Right renal pelvis (tissue), 4 donors: ENCODE measurements around the gene VPS35L. TPM values are rescaled to one million over a fixed set of nuclear protein-coding genes. Genes with fewer than 3 reads are reported as not detected.
"Not testable (repeated sequence)": the region's sequence is repeated elsewhere in the genome, so short reads cannot be mapped to it uniquely, and the experiment has no call there.

Experiments used
- DNase-seq, 4 donors: peaks; one replicate each; pipeline ENCODE4 v3.0.0-alpha.2; 2013; ENCODE audit warnings: low read depth in 4 of 4, low spot score in 3 of 4, missing footprints in 1 of 4
- polyA plus RNA-seq, 4 donors: library from polyadenylated mRNA; unstranded; fragments of 120-200 nt; gene quantifications; one replicate each; pipeline ENCODE4 v1.2.1, GENCODE V29; 2013; ENCODE audit not compliant: insufficient read length in 4 of 4

VPS35L gene
- polyA plus RNA-seq, 4 donors: 60.7 to 69.3 (median 65.1) TPM

DNA sequence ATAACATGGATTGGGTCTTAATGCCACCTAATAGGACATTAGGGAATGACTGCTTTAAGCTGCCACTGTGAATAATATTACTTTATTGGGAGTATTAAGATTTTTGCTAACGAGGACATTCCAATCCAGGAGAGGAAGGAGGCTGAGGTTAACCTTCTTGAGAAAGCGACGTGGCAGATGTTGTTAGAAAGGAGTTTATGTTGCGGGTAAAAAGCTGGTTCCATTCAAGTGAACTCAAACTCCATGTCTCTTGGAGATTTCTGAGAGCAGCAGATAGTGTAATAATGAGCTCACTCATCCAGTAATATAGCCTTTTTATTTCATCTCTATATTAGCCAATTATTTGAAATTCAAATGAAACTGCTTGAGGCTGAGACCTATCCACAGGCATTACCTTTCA, 87.0 kb downstream of the VPS35L start:
- no peak for DNase-seq

DNA sequence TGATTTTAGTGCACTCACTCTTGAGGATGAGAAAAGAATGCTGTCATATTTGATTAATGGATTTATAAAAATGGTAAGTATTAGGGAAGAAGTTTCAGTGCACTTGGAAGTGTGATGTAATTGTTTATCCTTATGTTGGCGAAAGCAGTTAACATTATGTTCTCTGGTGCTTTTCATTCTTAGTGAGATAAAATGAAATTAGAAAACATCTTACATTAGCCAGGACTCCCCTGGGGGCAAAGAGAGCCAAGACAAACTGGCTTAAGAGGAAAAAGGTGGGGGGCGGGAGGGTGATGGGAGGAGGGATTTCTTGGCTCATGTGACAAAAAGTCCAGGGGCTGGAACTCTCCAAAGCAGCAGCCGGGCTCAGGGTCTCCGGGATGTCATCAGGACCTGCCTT, 89.4 kb downstream of the VPS35L start:
- no peak for DNase-seq

DNA sequence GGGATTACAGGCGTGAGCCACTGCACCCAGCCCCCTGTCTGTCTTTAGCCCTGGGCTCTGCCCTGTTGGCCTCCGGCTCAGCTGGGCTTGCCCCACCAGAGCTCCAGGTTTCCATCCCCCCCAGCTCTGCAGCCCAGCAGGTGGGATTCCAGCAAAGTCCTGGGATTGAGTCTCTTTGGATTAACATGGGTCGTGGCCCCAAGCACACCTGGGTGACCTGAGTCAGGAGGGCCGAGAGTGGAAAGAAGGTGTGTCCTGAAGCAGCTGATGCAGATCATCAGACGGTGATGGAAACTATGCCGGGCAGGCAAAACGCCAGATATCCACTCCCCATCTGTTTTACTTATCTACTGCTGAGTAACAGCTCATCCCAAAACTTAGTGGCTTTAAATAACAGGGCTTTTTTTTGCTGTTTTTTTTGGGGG, 90.1 kb downstream of the VPS35L start:
- DNase-seq: no peak

DNA sequence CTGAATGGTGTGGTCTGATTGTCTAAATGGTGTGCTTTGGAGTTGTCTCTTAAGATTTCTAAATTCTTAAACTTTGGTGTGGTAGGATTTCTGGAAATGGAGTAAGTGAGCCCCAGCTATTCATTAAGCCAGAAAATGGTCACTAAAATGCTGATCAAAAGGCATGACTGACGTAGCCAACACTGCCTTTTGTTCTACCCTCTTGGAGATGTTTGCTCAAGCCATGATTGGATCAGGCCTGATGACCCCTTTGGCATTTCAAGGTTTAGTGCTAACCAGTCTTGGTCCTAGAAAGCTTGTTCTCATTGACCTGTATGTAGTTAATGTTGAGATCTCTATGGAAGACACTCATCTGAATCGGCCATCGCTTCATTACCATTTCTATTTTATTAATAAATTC, 94.5 kb downstream of the VPS35L start:
- DNase-seq: no peak

DNA sequence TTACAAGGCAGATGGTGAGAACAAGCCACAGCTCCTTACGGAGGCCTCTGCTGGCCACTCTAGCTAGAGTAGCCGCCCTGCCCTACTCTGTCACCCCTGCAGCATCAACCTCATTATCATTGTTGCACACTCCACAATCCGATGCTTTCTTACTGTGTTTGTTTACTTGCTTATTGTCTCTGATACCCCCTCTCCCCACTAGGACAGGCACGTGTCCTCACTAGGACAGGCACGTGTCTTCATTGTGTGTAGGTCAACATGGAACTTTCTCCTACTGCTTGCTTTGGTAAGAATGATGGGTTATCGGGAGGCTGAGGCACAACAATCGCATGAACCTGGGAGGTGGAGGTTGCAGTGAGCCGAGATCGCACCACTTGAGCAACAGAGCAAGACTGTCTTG, 98.6 kb downstream of the VPS35L start:
- DNase-seq: no peak

DNA sequence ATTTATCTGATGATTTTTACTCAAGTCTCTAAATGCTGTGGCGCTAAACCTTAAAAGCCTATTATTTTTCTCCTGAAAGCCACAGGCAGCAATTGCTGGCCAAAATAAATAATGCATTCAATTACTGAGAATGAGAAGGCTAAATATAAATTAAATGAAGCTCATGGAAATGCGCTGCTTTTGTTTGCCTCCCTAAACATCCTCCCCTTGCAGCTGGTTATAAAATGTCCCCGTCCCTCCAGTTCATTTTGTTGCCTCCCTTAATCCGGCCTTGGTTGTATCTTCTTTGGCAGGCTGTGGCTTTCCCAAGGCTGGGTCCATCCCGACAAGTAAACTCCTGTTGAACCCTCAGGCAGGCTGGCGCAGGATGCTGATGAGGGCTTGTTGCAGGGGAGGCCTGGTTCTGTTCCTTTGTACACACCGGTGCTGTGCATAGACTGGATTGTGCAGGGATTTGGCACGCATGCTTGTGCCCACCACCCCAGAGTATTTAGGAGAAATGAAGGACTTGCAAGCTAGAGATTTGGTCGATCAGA, 99.8 kb downstream of the VPS35L start:
- no peak for DNase-seq

DNA sequence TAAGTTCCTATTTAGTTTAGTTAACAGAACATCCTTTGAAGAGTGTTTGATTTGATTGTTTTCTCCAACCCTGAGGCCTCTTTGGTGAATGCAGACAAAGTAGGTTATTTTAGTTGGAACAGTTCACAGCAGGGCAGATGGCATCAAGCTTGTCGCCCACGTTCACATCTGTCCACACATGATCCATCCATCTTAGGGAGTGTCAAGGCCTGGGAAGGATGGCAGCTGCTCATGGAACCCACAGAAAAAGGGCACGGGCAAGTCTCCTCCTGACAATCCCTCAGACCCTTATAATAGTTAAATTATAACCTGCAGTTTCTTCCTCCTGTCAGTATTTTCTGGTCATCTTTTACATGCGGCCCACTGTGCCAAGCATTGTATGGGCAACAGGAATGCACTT, 102.3 kb downstream of the VPS35L start:
- no peak for DNase-seq

DNA sequence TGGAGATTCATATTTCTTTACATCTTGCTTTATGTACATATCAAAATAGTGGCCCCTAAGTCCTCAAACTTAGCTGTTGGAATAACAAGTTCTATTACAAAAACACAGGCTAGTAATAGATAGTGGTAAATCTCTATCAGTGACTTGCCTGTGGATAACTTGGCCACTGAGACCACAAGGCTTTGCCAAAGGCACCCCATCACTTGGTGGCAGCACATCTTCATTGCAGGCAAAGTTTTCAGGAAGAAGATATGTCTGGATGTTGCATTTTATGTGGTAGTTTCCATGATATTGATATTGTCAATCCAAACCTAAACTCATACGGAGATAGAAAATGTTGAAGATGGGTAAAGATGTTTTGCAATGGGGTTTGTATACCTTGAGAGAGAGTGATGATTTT, 104.1 kb downstream of the VPS35L start:
- DNase-seq: no peak

DNA sequence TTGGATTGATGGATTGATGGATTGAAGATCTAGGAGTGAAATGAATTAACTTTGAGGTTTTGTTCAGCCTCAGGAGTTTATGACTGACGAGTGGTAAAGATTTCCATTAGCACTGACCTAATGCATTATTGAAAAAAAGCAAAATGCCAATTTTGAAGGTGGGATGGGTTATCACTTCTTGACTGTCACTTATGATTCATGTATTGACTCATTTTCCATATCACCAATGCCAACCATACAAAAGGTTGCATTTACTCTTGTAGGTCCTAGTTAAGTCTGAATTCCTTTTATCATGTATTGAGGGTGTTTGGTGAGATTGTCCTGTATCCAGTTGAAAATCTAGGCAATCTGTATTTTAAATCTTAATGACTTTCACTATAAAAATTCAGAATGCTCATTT, 104.9 kb downstream of the VPS35L start:
- no peak for DNase-seq

DNA sequence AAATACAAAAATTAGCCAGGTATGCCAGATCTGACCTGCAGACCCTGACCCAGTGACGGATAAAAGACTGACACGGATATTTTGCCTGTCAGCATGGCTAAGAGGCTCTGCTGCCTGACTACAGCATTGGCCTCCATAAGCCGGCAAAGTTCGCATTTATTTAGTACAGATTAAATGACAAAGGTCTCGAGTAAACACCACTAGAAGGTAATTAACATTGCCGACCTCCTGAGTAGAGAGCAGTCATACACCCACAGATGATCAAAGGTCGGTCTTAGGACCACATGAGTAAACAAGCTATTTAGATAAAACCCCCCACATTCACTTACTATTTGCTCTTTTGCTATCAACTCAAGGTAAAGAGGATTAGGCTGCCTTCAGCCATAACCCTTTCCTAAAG, 106.8 kb downstream of the VPS35L start:
- no peak for DNase-seq

DNA sequence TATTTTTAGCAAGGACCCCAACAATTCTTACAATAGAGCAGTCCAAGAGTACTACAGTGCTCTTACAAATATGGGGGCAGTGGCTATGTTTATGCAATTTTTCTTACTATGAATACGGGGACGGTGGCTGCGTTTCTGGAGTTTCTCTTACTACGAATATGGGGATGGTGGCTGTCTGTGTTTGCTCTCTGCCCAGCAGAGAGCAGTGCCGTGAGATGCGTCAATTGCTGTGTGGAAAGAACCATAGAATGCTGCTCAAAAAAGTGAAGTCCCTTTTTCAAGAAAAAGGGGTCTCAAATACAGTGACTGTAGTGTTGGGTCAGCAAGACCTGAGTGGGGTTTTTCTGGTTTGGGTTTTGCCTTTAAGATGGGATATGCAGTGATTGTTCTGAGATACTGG, 108.7 kb downstream of the VPS35L start:
- DNase-seq: no peak

DNA sequence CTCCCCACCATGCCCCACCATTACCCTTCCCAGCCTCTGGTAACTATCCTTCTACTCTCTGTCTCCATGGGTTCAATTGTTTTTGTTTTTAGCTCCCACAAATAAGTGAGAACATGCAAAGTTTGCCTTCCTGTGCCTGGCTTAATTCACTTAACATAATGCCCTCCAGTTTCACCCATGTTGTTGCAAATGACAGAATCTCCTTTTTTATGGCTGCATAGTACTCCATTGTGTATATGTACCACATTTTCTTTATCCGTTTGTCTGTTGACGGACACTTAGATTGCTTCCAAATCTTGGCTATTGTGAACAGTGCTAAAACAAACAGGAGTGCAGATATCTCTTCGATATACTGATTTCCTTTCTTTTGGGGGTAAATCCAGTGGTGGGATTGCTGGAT, 109.8 kb downstream of the VPS35L start:
- not testable (repeated sequence) for DNase-seq

DNA sequence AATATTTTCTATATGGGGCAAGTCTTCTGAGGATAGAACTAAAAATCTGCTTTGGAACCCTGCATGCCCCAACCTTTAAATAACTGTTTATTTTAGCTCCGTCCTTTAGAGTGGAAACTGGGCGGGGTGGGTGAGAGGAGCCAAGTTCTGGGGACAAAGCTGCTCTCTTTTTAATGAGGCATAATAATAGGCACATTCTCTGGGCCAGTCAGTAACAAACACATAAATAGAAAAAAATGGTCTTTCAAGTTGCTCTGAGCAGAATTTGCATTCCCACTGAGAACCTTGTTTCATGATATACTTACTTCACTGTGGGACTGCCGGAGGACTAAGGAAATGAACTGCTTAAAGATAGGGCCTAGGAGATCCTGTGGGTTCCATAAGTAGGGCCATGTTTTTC, 111.0 kb downstream of the VPS35L start:
- DNase-seq: no peak

DNA sequence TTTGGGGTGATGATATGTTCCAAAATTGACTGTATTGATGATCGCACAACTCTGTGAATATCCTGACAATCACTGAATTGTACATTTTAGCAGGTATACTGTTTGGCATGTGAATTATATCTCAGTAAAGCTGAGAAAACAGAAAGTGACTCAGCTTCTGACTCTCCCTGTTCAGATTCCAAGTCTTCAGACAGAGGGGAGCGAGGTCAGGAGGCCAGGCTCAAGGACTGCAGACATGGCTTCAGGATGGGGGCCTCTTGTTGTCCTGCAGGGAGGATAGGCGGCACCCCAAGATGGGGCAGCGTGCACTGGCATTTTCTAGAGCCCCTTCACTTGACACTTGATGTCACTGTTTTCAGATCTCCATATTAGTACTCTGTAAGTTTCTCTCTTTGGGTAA, 116.9 kb downstream of the VPS35L start:
- DNase-seq: no peak

DNA sequence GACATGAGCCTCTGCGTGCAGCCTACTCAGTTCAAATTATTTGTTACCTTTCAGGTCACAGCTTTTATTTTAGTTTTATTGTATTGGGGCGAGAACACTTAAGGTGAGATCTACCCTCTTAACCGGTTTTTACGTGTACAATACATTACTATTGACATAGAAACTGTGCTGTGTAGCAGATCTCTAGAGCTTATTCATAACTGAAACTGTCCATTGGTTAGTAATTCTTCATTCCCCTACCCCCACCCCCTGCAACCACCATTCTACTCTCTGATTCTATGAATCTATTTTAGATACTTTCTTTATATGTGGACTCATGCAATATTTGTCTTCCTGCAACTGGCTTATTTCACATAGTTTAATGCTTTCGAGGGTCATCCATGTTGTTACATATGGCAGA, 119.0 kb downstream of the VPS35L start:
- no peak for DNase-seq

DNA sequence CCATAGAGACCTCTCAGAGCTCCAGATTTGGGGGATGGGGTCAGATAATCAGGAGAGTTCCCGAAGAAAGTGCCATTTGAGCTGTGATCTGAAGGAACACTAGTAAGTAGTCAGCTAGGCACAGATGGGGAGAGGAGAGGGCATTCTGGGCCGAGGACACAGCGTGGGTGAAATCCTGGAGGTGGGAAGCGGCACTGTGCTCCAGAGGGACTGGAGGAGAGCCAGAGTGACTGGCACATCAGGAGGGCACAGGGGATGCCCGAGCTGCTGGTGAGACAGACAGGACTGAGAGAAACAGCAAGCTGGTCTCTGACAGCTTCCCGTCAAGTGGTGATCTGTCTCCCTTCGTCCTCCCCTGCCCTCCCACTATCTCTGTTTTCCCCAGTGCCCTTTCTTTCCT, 121.9 kb downstream of the VPS35L start:
- no peak for DNase-seq

DNA sequence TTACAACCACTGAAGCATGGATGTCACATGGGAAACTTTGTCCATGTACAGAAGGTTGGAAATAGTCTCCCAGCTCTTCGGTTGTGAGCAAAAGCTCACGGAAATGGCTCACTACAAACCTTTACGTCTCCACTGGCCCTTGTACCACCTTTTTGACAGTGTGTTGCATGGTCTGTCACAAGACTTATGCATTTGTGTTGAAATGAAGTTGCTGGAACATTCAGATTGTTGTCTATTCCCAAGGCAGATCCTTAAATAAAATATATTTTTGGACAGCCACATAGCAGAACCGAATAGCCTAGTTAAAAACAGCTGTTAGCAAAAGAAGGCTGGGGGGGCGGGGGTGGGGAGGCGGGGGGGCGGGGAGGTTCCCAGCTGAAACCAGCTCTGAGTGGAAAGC, 123.3 kb downstream of the VPS35L start:
- no peak for DNase-seq

DNA sequence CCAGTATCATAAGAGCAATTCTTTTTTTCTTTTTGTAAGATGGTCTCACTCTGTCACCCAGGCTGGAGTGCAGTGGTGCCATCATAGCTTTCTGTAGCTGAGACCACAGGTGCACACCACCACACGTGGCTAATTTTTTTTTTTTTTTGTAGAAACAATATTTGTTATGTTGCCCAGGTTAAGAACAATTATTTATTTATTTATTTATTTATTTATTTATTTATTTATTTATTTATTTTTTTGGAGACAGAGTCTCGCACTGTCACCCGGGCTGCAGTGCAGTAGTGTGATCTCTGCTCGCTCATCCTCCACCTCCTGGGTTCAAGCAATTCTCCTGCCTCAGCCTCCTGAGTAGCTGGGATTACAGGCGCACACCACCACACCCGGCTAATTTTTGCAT, 123.8 kb downstream of the VPS35L start:
- DNase-seq: not testable (repeated sequence)

DNA sequence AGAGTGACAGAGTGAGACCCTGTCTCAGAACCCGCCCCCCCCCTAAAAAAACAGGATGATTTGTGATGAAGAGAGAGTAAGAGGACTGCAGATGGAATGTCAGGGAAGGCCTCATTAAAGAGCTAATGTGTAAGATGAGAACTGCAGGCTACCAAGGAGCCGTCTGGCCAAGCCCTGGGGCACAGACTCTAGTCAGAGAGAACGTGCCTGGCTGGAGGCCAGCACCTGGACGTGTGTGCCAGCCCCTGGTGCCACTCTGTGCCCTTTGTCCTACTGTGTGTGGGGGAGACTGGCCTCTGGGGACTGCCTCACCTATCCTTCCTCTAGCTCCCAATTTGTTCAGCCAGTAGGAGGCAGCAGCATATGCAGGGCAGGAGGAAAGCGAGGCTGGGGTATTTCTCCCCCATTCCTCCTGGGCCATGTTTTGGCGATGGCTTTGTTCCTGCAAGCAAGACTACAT, 125.4 kb downstream of the VPS35L start:
- DNase-seq: no peak

DNA sequence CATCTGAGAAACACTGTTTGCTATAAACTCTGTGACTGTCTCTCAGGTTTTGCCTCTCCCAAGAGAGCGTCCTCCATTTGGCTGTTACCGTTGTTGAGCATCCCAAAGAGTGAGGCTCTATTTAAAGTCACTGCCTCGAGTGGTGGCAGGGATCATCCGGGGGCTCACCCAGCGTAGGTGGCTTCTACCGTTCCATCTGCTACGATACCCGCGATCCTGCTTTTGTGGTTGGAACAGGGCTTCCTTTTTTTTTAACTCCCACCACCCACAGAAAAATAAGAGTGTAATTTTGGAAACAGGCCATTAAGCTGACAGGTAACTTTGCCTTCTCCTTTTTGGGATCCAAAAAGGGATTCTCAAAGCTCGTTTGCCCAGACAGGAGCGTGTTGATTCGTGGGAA, 126.1 kb downstream of the VPS35L start:
- no peak for DNase-seq

DNA sequence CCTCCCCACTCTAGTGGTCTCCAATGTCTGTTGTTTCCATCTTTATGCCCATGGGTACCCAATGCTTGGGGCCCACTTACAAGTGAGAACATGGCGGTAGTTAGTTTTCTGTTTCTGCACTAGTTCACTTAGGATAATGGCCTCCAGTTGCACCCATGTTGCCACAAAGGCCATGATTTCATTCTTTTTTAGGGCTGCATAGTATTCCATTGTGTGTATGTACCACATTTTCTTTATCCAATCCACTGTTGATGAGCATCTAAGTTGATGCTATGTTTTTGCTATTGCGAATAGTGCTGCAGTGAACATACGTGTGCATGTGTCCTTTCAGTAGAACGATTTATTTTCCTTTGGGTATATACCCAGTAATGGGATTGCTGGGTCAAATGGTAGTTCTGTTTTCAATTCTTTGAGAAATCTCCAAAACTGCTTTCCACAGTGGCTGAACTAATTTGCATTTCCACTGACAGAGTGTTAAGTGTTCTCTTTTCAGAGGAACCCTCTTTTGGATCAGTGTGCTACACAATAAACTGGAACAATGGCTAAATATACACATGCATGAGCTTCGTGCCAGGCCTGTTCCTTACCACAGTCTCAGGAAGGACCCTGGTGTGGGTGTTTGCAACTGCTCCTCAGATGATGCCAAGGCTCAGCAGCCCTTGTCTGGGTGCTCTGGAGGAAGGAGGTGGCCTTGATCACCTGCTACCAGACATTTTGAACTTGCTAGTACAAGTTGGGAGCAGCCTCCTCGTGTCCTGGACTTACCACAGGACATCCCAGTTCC, 128.1 kb downstream of the VPS35L start:
- DNase-seq: no peak

DNA sequence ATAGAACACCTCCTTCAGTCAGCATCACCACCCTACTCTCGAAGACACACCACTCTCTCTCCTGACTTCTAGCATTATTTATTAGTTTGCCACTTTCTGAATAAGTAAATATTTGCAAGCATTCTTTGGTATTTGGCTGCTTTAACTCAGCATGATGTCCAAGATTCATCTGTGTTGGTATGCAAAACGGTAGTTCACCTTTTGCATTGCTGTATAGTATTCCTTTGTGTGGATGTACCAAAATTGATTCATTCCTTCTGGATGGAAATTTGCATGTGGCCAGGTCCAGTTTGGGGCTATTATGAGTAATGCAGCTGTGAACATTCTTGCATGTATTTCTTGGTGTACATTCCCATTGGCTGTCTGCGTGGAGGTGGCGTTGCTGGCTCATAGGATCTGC, 129.7 kb downstream of the VPS35L start:
- no peak for DNase-seq

DNA sequence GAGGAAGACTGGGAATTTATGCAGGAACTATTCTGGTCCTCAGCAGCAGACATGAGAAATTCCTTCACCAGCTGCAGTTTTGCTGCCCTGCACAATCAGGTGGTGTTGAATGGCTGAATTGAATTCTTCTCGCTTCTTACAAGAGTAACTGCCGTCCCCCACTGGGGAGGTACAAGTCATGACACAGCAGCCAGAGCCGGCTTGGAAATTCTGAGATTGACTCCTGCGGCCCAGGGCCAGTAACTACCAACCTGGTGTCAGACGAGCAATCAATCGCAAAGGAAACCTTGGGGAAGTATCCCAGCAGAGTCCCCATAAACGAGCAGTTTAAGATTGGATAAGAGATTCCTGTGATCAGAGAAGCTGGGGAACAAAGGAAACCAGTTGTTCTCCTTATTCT, 131.8 kb downstream of the VPS35L start:
- no peak for DNase-seq
